Neural progenitor cell (in vitro differentiated cells): ENCODE measurements around the gene AKAP9. TPM values are rescaled to one million over a fixed set of nuclear protein-coding genes. Genes with fewer than 3 reads are reported as not detected.
"Not testable (repeated sequence)": the region's sequence is repeated elsewhere in the genome, so short reads cannot be mapped to it uniquely, and the experiment has no call there.

ENCODE experiments used
- DNase-seq: peaks from one replicate; pipeline ENCODE4 v3.0.0-alpha.2; 2016; ENCODE audit warnings: low spot score
- H2AFZ ChIP-seq: fragments of 200-600 bp; sonication (generic); replicated peaks from 2 replicates; pipeline ENCODE4 v1.6.1; 2016; ENCODE audit warnings: antibody characterized with exemption
- H3F3A ChIP-seq: fragments of 200-600 bp; sonication (generic); 2 replicates; pipeline ENCODE4 v1.6.1; 2016; ENCODE audit warnings: antibody characterized with exemption, low read depth
- H3K27ac ChIP-seq: fragments of 200-600 bp; sonication (generic); 2 replicates; pipeline ENCODE4 v1.5.1; 2016; ENCODE audit warnings: mild to moderate bottlenecking
- H3K27me3 ChIP-seq: fragments of 200-600 bp; sonication (generic); 2 replicates; pipeline ENCODE4 v1.6.1; 2016; ENCODE audit warnings: mild to moderate bottlenecking, moderate library complexity
- H3K36me3 ChIP-seq: fragments of 200-600 bp; sonication (generic); 2 replicates; pipeline ENCODE4 v1.5.1; 2016
- H3K4me1 ChIP-seq: fragments of 200-600 bp; sonication (generic); 2 replicates; pipeline ENCODE4 v1.6.1; 2016; ENCODE audit warnings: mixed run types
- H3K4me2 ChIP-seq: fragments of 200-600 bp; sonication (generic); 2 replicates; pipeline ENCODE4 v1.6.1; 2016
- H3K4me3 ChIP-seq: fragments of 200-600 bp; sonication (generic); 2 replicates; pipeline ENCODE4 v1.5.1; 2016
- H3K79me2 ChIP-seq: fragments of 200-600 bp; sonication (generic); 2 replicates; pipeline ENCODE4 v1.6.1; 2016; ENCODE audit warnings: low read depth
- H3K9ac ChIP-seq: fragments of 200-600 bp; sonication (generic); 2 replicates; pipeline ENCODE4 v1.6.1; 2016
- H3K9me3 ChIP-seq: fragments of 200-600 bp; sonication (generic); 2 replicates; pipeline ENCODE4 v1.5.1; 2016; ENCODE audit warnings: low read depth
- H4K20me1 ChIP-seq: fragments of 200-600 bp; sonication (generic); 2 replicates; pipeline ENCODE4 v1.6.1; 2016; ENCODE audit warnings: low read depth
- H3K27ac Mint-ChIP-seq: 3 replicates; pipeline ENCODE4 v1.8.0; 2021; ENCODE audit warnings: mixed read lengths
- H3K27me3 Mint-ChIP-seq: 2 replicates; pipeline ENCODE4 v1.8.0; 2022; ENCODE audit warnings: low read depth, mild to moderate bottlenecking, inconsistent platforms, moderate library complexity, mixed read lengths; ENCODE audit not compliant: insufficient read depth
- H3K36me3 Mint-ChIP-seq: 3 replicates; pipeline ENCODE4 v1.8.0; 2021; ENCODE audit warnings: mixed read lengths
- H3K4me1 Mint-ChIP-seq: 3 replicates; pipeline ENCODE4 v1.8.0; 2021; ENCODE audit warnings: mixed read lengths
- H3K4me3 Mint-ChIP-seq: 3 replicates; pipeline ENCODE4 v1.8.0; 2021; ENCODE audit warnings: mild to moderate bottlenecking, moderate library complexity, mixed read lengths
- H3K9me3 Mint-ChIP-seq: 3 replicates; pipeline ENCODE4 v1.8.0; 2020; ENCODE audit warnings: mixed read lengths
- CTCF ChIP-seq: fragments of 200-600 bp; sonication (generic); IDR thresholded peaks from 2 replicates; pipeline ENCODE4 v1.5.1; 2017; ENCODE audit warnings: antibody characterized with exemption, mild to moderate bottlenecking
- EZH2 ChIP-seq: fragments of 200-600 bp; sonication (generic); IDR thresholded peaks from 2 replicates; pipeline ENCODE4 v1.6.1; 2017; ENCODE audit warnings: antibody characterized with exemption, mild to moderate bottlenecking, moderate library complexity
- EZH2phosphoT487 ChIP-seq: fragments of 200-600 bp; sonication (generic); IDR thresholded peaks from 2 replicates; pipeline ENCODE4 v1.6.1; 2017; ENCODE audit warnings: antibody characterized with exemption
- total RNA-seq: library from RNA; depleted of rRNA; stranded (reverse); fragments of >200 nt; gene quantifications from 2 replicates; pipeline ENCODE4 v1.2.3, GENCODE V29; 2015; ENCODE audit warnings: low replicate concordance

Gene AKAP9
- total RNA-seq, 1 donor from 2014 or later, result 93.4 TPM

GRCh38 chr7:91949221-91950009, 8.8 kb downstream of the AKAP9 start:
- H3K36me3 ChIP-seq, result no peaks in the 10 kb centered on the region
- H3K4me3 ChIP-seq, result no peak overlapping the region
- H3K79me2 ChIP-seq, result peaks cover 99% of the 10 kb centered on the region
- H4K20me1 ChIP-seq, result peaks cover 63% of the 10 kb centered on the region
- H3K9me3 Mint-ChIP-seq, result no peaks in the 10 kb centered on the region
- no peak overlapping the region for H3K9ac ChIP-seq
- H3K27me3 ChIP-seq, result no peaks in the 10 kb centered on the region
- H3K9me3 ChIP-seq, result no peaks in the 10 kb centered on the region
- H3K4me3 Mint-ChIP-seq, result no peak overlapping the region
- no peak overlapping the region for H3K4me2 ChIP-seq
- peak overlapping the region; percentile 21 for H3K27ac ChIP-seq
- TF ChIP-seq EZH2phosphoT487 (no peak), EZH2 (no peak), CTCF (no peak)
- H3K4me1 Mint-ChIP-seq, result peaks cover 5% of the 10 kb centered on the region
- H2AFZ ChIP-seq, result no peak overlapping the region
- H3F3A ChIP-seq, result peaks cover 14% of the 10 kb centered on the region
- H3K4me1 ChIP-seq, result peaks cover 5% of the 10 kb centered on the region
- H3K36me3 Mint-ChIP-seq, result peaks cover 11% of the 10 kb centered on the region
- no peak overlapping the region for H3K27ac Mint-ChIP-seq
- H3K27me3 Mint-ChIP-seq, result no peaks in the 10 kb centered on the region
- DNase-seq, result no peak

GRCh38 chr7:91953618-91954017, 13.0 kb downstream of the AKAP9 start:
- H3K9me3 ChIP-seq, result no peaks in the 10 kb centered on the region
- peaks cover 54% of the 10 kb centered on the region for H4K20me1 ChIP-seq
- H3K27me3 ChIP-seq, result no peaks in the 10 kb centered on the region
- no peak overlapping the region for H3K9ac ChIP-seq
- H3K79me2 ChIP-seq, result peaks cover 99% of the 10 kb centered on the region
- no peak overlapping the region for H3K4me2 ChIP-seq
- H3K4me3 ChIP-seq, result no peak overlapping the region
- Mint-ChIP-seq H3K27ac (no peak overlapping the region), H3K9me3 (peaks cover 7% of the 10 kb centered on the region), H3K36me3 (peaks cover 13% of the 10 kb centered on the region), H3K4me3 (no peak overlapping the region), H3K27me3 (no peaks in the 10 kb centered on the region), H3K4me1 (peaks cover 5% of the 10 kb centered on the region)
- TF ChIP-seq EZH2phosphoT487 (no peak), EZH2 (no peak), CTCF (peak; percentile 32)
- no peak overlapping the region for H2AFZ ChIP-seq
- DNase-seq, result peak; percentile 8
- no peaks in the 10 kb centered on the region for H3K36me3 ChIP-seq
- peaks cover 14% of the 10 kb centered on the region for H3F3A ChIP-seq
- peaks cover 5% of the 10 kb centered on the region for H3K4me1 ChIP-seq
- H3K27ac ChIP-seq, result peak overlapping the region; percentile 2

- not testable (repeated sequence) for H3K4me1 ChIP-seq, H2AFZ ChIP-seq, H3K4me1 Mint-ChIP-seq, H3K36me3 ChIP-seq, H3K27me3 ChIP-seq, H3K27ac Mint-ChIP-seq, H3K4me3 ChIP-seq, H3K9ac ChIP-seq, H3K4me3 Mint-ChIP-seq, H3K27ac ChIP-seq, DNase-seq, H3K4me2 ChIP-seq, H3K27me3 Mint-ChIP-seq, H3K9me3 ChIP-seq, H3K9me3 Mint-ChIP-seq
- H3K36me3 Mint-ChIP-seq, result peaks cover 13% of the 10 kb centered on the region
- peaks cover 45% of the 10 kb centered on the region for H4K20me1 ChIP-seq
- H3K79me2 ChIP-seq, result peaks cover 98% of the 10 kb centered on the region
- peaks cover 14% of the 10 kb centered on the region for H3F3A ChIP-seq
Observed at GRCh38 chr7:91956464-91956863, 15.8 kb downstream of the AKAP9 start.

GRCh38 chr7:91957232-91957631, 16.6 kb downstream of the AKAP9 start:
- H3K27ac Mint-ChIP-seq, result no peak overlapping the region
- Histone ChIP-seq H4K20me1 (peaks cover 39% of the 10 kb centered on the region), H3K9me3 (no peaks in the 10 kb centered on the region), H2AFZ (no peak overlapping the region), H3K4me1 (no peaks in the 10 kb centered on the region), H3K79me2 (peaks cover 98% of the 10 kb centered on the region), H3K27me3 (no peaks in the 10 kb centered on the region), H3K27ac (no peak overlapping the region), H3K4me2 (no peak overlapping the region), H3K4me3 (no peak overlapping the region), H3K36me3 (no peaks in the 10 kb centered on the region), H3F3A (peaks cover 9% of the 10 kb centered on the region), H3K9ac (no peak overlapping the region)
- peaks cover 10% of the 10 kb centered on the region for H3K36me3 Mint-ChIP-seq
- no peak overlapping the region for H3K4me3 Mint-ChIP-seq
- no peaks in the 10 kb centered on the region for H3K4me1 Mint-ChIP-seq
- H3K9me3 Mint-ChIP-seq, result peaks cover 7% of the 10 kb centered on the region
- no peaks in the 10 kb centered on the region for H3K27me3 Mint-ChIP-seq
- DNase-seq, result no peak
- no peak for TF ChIP-seq EZH2phosphoT487
- no peak for TF ChIP-seq EZH2
- no peak for TF ChIP-seq CTCF
